Parathyroid adenoma (tissue), 2 donors: ENCODE results near the gene ALCAM.

Experiments used
- H2AFZ ChIP-seq: fragments of 300-600 bp; sonication (generic); one replicate; pipeline ENCODE4 v1.7.0; 2017; ENCODE audit warnings: antibody characterized with exemption, mild to moderate bottlenecking
- H3K27ac ChIP-seq: fragments of 300-600 bp; sonication (generic); one replicate; pipeline ENCODE4 v1.7.0; 2017
- H3K27me3 ChIP-seq: fragments of 300-600 bp; sonication (generic); one replicate; pipeline ENCODE4 v1.7.0; 2017; ENCODE audit warnings: low read length; ENCODE audit not compliant: control insufficient read depth, insufficient read depth
- H3K36me3 ChIP-seq: fragments of 300-600 bp; sonication (generic); one replicate; pipeline ENCODE4 v1.7.0; 2017; ENCODE audit warnings: low read length; ENCODE audit not compliant: control insufficient read depth, insufficient read depth
- H3K4me1 ChIP-seq: fragments of 300-600 bp; sonication (generic); one replicate; pipeline ENCODE4 v1.7.0; 2017; ENCODE audit warnings: control low read depth
- H3K4me2 ChIP-seq: fragments of 300-600 bp; sonication (generic); one replicate; pipeline ENCODE4 v1.7.0; 2017; ENCODE audit warnings: low read length
- H3K4me3 ChIP-seq: fragments of 300-600 bp; sonication (generic); one replicate; pipeline ENCODE4 v1.7.0; 2017; ENCODE audit warnings: low read depth, low read length
- H3K79me2 ChIP-seq: fragments of 300-600 bp; sonication (generic); one replicate; pipeline ENCODE4 v1.7.0; 2017; ENCODE audit warnings: control low read depth
- H3K9ac ChIP-seq: fragments of 300-600 bp; sonication (generic); one replicate; pipeline ENCODE4 v1.7.0; 2017; ENCODE audit warnings: mild to moderate bottlenecking
- H3K9me3 ChIP-seq: fragments of 300-600 bp; sonication (generic); one replicate; pipeline ENCODE4 v1.7.0; 2017; ENCODE audit warnings: low read length; ENCODE audit not compliant: control insufficient read depth
- TF ChIP-seq, protein P1 (sequence below): fragments of 300-600 bp; sonication (generic); IDR thresholded peaks from one replicate; pipeline ENCODE4 v1.7.0; 2017; ENCODE audit warnings: antibody characterized with exemption, mild to moderate bottlenecking
- donor health status: primary hyperparathyroidism.

ALCAM gene

DNA sequence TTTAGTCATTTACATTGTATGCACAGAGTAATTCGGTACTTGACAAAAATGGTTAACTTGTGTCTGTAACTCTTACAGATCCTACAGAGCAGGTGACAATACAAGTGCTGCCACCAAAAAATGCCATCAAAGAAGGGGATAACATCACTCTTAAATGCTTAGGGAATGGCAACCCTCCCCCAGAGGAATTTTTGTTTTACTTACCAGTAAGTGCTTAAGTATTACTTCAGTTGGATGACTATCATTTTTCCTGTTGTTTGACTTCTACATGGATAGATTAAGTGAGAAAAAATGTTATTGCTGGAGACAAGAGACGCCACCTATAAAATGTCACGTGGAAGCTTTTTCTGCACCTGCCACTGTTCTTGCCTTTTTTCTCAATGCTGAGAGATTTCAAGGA, 173.2 kb downstream of the ALCAM start:
- no peaks in the 10 kb centered on the region for H3K27me3 ChIP-seq
- H3K9me3 ChIP-seq = no peaks in the 10 kb centered on the region
- no peak overlapping the region for H3K9ac ChIP-seq
- H3K4me3 ChIP-seq = no peak overlapping the region
- TF ChIP-seq, protein P1, sequence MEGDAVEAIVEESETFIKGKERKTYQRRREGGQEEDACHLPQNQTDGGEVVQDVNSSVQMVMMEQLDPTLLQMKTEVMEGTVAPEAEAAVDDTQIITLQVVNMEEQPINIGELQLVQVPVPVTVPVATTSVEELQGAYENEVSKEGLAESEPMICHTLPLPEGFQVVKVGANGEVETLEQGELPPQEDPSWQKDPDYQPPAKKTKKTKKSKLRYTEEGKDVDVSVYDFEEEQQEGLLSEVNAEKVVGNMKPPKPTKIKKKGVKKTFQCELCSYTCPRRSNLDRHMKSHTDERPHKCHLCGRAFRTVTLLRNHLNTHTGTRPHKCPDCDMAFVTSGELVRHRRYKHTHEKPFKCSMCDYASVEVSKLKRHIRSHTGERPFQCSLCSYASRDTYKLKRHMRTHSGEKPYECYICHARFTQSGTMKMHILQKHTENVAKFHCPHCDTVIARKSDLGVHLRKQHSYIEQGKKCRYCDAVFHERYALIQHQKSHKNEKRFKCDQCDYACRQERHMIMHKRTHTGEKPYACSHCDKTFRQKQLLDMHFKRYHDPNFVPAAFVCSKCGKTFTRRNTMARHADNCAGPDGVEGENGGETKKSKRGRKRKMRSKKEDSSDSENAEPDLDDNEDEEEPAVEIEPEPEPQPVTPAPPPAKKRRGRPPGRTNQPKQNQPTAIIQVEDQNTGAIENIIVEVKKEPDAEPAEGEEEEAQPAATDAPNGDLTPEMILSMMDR = no peak
- H2AFZ ChIP-seq = no peak overlapping the region
- no peak overlapping the region for H3K27ac ChIP-seq
- H3K4me2 ChIP-seq = no peak overlapping the region
- peaks cover 3% of the 10 kb centered on the region for H3K79me2 ChIP-seq
- peaks cover 16% of the 10 kb centered on the region for H3K4me1 ChIP-seq
- no peaks in the 10 kb centered on the region for H3K36me3 ChIP-seq

DNA sequence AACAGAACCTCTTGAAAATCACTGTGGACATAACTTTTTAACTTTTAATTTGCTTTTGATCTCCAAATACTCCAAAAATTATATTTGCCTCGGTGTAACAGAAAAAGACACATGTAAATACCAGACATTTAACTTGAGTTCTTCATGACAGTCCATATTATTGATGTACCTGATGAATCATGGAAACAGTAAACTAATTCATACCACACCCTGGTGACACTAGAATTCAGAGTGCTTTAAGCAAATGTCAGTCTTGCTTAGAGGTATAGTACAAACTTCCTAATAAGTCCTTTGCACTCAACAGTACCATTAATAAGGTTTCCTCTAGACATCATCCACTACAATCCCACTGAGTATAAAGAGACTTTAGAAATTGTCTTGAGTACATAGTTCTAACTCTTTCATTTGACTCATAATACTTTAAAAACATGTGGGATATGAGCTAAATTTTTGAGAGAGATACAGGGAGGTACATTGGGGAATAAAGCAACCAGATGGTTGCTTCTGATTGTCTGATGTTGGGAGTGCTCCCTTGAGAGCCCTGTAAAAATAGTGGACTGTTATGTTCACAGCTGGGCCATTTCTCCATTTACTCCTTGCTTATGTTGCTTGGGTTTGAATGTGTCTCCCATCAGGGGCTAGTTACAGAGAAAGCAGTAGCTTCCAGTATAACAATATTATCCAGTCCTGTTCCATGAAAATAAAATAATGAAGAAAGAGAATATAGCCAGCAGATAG, 175.7 kb downstream of the ALCAM start:
- no peak overlapping the region for H3K4me2 ChIP-seq
- TF ChIP-seq, protein P1 = no peak
- H3K4me1 ChIP-seq = peaks cover 3% of the 10 kb centered on the region
- no peak overlapping the region for H3K4me3 ChIP-seq
- no peak overlapping the region for H3K9ac ChIP-seq
- no peaks in the 10 kb centered on the region for H3K27me3 ChIP-seq
- no peaks in the 10 kb centered on the region for H3K9me3 ChIP-seq
- H2AFZ ChIP-seq = no peak overlapping the region
- no peaks in the 10 kb centered on the region for H3K36me3 ChIP-seq
- H3K27ac ChIP-seq = no peak overlapping the region
- H3K79me2 ChIP-seq = no peaks in the 10 kb centered on the region

DNA sequence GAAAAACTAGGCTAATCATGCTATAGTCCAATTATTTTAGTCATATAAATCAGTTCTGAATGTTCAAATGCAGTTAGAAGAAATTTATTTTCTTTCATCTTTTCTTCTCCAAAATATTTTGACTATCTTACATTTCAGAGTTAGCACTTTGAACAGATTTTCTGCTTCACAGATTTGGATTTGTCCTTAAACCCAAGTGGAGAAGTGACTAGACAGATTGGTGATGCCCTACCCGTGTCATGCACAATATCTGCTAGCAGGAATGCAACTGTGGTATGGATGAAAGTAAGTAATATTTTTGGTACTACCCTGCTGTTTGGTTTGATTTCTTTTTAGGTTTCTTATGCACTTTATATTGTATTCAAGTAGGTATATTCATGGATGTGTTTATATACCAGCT, 178.3 kb downstream of the ALCAM start:
- no peaks in the 10 kb centered on the region for H3K36me3 ChIP-seq
- H3K27ac ChIP-seq = no peak overlapping the region
- no peak overlapping the region for H3K4me3 ChIP-seq
- no peak overlapping the region for H3K9ac ChIP-seq
- no peak overlapping the region for H3K4me2 ChIP-seq
- TF ChIP-seq, protein P1 = no peak
- H3K79me2 ChIP-seq = no peaks in the 10 kb centered on the region
- no peaks in the 10 kb centered on the region for H3K9me3 ChIP-seq
- H3K4me1 ChIP-seq = no peaks in the 10 kb centered on the region
- H2AFZ ChIP-seq = no peak overlapping the region
- H3K27me3 ChIP-seq = no peaks in the 10 kb centered on the region

DNA sequence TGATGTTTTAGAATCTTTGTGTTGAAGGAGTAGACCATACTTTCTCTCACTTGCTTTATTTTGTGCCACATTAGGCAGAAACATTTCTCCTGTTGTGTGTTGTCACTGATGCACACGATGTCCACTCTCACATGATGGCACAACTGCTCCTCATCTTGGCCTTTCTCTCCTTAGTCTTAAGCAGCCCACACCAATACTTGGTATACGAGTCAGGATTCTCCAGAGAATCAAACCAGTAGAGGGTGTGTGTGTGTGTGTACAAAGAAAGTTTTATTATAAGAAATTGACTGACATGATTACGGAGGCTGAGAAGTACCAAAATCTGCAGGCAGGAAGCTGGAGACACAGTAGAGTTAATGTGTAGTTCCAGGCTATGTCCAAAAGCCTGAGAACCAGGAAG, 187.1 kb downstream of the ALCAM start:
- Histone ChIP-seq H3K36me3 (no peaks in the 10 kb centered on the region), H3K4me1 (no peaks in the 10 kb centered on the region), H3K4me2 (no peak overlapping the region), H3K27me3 (no peaks in the 10 kb centered on the region), H3K9me3 (no peaks in the 10 kb centered on the region), H3K9ac (no peak overlapping the region), H3K27ac (no peak overlapping the region), H3K4me3 (no peak overlapping the region), H3K79me2 (no peaks in the 10 kb centered on the region), H2AFZ (no peak overlapping the region)
- TF ChIP-seq, protein P1 = no peak

DNA sequence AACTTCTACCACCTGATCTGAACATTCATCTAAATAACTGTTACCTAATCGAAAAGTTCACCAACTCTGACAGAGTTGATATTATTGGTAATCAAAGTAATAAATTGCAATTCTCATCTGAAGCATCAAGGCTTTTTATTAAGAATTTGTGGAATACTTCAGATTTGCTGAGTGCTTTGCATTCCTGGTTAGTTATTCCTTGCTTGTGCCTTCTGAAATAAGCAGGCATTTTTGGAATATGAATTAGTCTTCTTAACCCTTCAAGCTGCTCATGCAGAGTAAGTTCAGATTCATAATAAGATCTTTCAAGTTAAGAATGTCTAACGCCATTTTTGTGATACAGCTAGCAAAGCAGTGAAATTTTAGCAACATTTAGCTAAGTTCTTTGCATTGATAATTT, 188.5 kb downstream of the ALCAM start:
- Histone ChIP-seq H3K36me3 (no peaks in the 10 kb centered on the region), H2AFZ (no peak overlapping the region), H3K79me2 (no peaks in the 10 kb centered on the region), H3K4me3 (no peak overlapping the region), H3K4me1 (no peaks in the 10 kb centered on the region), H3K27ac (no peak overlapping the region), H3K27me3 (no peaks in the 10 kb centered on the region), H3K9ac (no peak overlapping the region), H3K4me2 (no peak overlapping the region), H3K9me3 (no peaks in the 10 kb centered on the region)
- TF ChIP-seq, protein P1 = no peak
